Measurements from ENCODE around the gene MUS81. TPM values are rescaled to one million over a fixed set of nuclear protein-coding genes. Genes with fewer than 3 reads are reported as not detected.

The MUS81 gene
- total RNA-seq, 2 donors from 2014 or later, result 51.0 to 64.5 TPM

DNA sequence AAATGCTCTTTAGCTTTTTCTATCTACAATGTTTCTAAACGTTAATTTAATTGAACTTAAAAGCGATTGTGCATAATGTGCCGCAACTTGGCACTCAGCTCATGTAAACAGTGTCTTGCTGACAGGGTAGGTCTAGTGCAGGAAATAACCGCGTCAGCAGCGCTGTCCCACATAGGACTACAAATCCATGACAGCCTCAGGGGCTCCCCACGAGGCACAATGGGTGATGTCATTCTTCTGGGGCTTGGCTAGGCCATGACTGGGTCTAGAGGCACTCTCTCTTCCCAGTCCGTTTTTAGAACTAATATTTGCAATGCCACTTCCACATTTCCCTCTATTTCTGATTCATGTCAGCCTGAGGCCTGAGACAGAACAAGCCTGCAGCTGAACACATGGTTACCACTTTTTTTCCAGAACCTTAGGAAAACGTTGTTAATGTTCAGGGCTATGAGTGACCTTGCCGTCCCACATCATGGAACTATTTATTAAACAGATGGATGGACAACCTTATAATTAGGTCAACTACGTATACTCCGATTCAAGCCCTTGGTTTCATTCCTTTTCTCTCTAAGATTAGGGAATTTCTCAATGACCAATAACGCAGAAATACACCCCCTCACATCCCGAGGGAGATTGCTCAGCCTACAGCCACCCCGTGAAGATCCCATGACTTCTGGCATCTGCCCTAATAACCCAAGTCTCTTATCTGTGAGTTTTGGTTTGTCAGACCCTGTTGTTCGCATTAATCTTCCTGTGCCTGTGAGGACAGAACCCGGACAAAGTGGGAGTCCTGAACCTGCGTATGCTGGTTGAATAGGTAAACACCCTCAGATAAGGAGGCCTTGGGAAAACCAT is 45.9 kb upstream of the MUS81 start:
- no peak overlapping the region for H3K9ac ChIP-seq (ENCODE audit: extremely low read depth, low read length, poor library complexity, severe bottlenecking)
- Mint-ChIP-seq H3K9me3 (no peaks in the 10 kb centered on the region), H3K36me3 (ENCODE audit: low read depth) (no peaks in the 10 kb centered on the region), H3K27ac (no peak overlapping the region), H3K27me3 (ENCODE audit: insufficient read depth) (peaks cover 27% of the 10 kb centered on the region), H3K4me3 (no peak overlapping the region), H3K4me1 (peaks cover 10% of the 10 kb centered on the region)
- no peak overlapping the region for H3K27ac ChIP-seq (ENCODE audit: low read depth, low read length)
- H3K4me1 ChIP-seq (ENCODE audit: control insufficient read depth, insufficient read depth, low read length), result no peaks in the 10 kb centered on the region
- TF ChIP-seq, protein P1, sequence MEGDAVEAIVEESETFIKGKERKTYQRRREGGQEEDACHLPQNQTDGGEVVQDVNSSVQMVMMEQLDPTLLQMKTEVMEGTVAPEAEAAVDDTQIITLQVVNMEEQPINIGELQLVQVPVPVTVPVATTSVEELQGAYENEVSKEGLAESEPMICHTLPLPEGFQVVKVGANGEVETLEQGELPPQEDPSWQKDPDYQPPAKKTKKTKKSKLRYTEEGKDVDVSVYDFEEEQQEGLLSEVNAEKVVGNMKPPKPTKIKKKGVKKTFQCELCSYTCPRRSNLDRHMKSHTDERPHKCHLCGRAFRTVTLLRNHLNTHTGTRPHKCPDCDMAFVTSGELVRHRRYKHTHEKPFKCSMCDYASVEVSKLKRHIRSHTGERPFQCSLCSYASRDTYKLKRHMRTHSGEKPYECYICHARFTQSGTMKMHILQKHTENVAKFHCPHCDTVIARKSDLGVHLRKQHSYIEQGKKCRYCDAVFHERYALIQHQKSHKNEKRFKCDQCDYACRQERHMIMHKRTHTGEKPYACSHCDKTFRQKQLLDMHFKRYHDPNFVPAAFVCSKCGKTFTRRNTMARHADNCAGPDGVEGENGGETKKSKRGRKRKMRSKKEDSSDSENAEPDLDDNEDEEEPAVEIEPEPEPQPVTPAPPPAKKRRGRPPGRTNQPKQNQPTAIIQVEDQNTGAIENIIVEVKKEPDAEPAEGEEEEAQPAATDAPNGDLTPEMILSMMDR (conservative IDR thresholded peaks at IDR 0.05), result no peak
- H3K4me3 ChIP-seq (ENCODE audit: low read length), result no peak overlapping the region
- H3K27me3 ChIP-seq (ENCODE audit: control insufficient read depth, insufficient read depth, low read length, poor library complexity, severe bottlenecking), result peaks cover 15% of the 10 kb centered on the region
- H3K9me3 ChIP-seq (ENCODE audit: control insufficient read depth, low read length), result no peaks in the 10 kb centered on the region
- no peak for DNase-seq
- WGBS, 2 experiments (ENCODE audit: insufficient coverage in 1 of 2, insufficient read length in 1 of 2), result 82 to 85% methylated on average over 13 to 18 of the region's 18 CpGs
- H3K36me3 ChIP-seq (ENCODE audit: control insufficient read depth, insufficient read depth, low read length), result no peaks in the 10 kb centered on the region

DNA sequence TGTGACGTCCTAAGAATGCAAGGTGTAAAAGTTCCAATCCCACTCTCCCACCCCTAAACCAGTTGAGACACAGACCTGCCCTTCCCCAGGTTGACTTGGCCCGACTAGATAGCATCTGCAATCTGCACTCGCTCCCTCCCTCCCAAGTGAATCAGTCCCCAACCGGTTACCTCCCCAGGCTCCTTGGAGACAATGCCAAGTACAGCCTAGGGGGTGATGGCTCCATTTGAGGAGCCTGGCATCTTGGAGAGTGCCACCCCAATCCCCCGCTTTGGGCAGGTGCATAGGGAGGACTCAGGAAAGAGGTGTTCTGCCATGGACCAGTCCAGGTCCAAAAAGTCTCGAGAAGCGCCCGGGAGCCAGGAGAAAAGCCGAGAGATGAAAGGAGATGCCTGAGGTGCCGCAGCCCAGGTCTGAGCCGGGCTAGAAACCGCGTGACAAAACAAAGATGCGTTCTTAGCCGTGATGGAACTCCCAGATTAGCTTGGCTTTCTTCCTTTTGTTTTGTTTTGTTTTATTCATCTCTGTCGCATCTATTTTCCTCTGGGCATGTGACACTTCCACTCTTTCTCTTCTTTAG is 45.2 kb upstream of the MUS81 start:
- Mint-ChIP-seq H3K27me3 (ENCODE audit: insufficient read depth) (peaks cover 23% of the 10 kb centered on the region), H3K9me3 (no peaks in the 10 kb centered on the region), H3K4me1 (peaks cover 10% of the 10 kb centered on the region), H3K36me3 (ENCODE audit: low read depth) (no peaks in the 10 kb centered on the region), H3K27ac (no peak overlapping the region), H3K4me3 (no peak overlapping the region)
- TF ChIP-seq, protein P1 (conservative IDR thresholded peaks at IDR 0.05), result no peak
- H3K36me3 ChIP-seq (ENCODE audit: control insufficient read depth, insufficient read depth, low read length), result no peaks in the 10 kb centered on the region
- no peak overlapping the region for H3K4me3 ChIP-seq (ENCODE audit: low read length)
- no peak for DNase-seq
- H3K9me3 ChIP-seq (ENCODE audit: control insufficient read depth, low read length), result no peaks in the 10 kb centered on the region
- no peak overlapping the region for H3K27ac ChIP-seq (ENCODE audit: low read depth, low read length)
- WGBS, 2 experiments (ENCODE audit: insufficient coverage in 1 of 2, insufficient read length in 1 of 2), result 90 to 92% methylated on average over 14 to 16 of the region's 16 CpGs
- H3K4me1 ChIP-seq (ENCODE audit: control insufficient read depth, insufficient read depth, low read length), result no peaks in the 10 kb centered on the region
- no peak overlapping the region for H3K9ac ChIP-seq (ENCODE audit: extremely low read depth, low read length, poor library complexity, severe bottlenecking)
- peaks cover 15% of the 10 kb centered on the region for H3K27me3 ChIP-seq (ENCODE audit: control insufficient read depth, insufficient read depth, low read length, poor library complexity, severe bottlenecking)

DNA sequence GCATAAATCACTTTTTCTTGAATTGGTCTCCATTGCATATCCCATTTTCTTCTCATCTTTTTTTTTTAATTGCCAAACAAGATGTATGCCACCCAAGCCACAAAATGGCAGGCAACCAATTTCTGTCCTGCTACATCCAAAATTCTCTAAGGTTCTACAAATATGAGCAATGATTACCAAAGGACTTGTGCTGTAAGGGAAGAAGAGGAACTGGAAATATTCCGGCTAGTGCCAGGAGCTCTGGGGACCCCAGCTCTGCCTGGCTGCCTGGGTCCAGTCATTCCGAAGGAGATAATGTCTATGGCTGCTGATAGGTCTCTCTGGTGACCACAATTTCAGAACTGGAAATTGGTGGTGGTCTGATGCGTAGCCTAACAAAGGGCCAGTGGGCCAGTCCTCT is 43.5 kb upstream of the MUS81 start:
- 90 to 96% methylated on average over 2 to 3 of the region's 3 CpGs for WGBS, 2 experiments (ENCODE audit: insufficient coverage in 1 of 2, insufficient read length in 1 of 2)
- H3K27ac ChIP-seq (ENCODE audit: low read depth, low read length), result no peak overlapping the region

More for the DNA sequence above, 43.5 kb upstream of the MUS81 start:
- H3K27ac Mint-ChIP-seq, result no peak overlapping the region
- TF ChIP-seq, protein P1 (conservative IDR thresholded peaks at IDR 0.05), result no peak
- Histone ChIP-seq H3K9me3 (ENCODE audit: control insufficient read depth, low read length) (no peaks in the 10 kb centered on the region), H3K27me3 (ENCODE audit: control insufficient read depth, insufficient read depth, low read length, poor library complexity, severe bottlenecking) (peaks cover 15% of the 10 kb centered on the region), H3K36me3 (ENCODE audit: control insufficient read depth, insufficient read depth, low read length) (no peaks in the 10 kb centered on the region), H3K4me1 (ENCODE audit: control insufficient read depth, insufficient read depth, low read length) (no peaks in the 10 kb centered on the region), H3K9ac (ENCODE audit: extremely low read depth, low read length, poor library complexity, severe bottlenecking) (no peak overlapping the region), H3K4me3 (ENCODE audit: low read length) (no peak overlapping the region)
- H3K27me3 Mint-ChIP-seq (ENCODE audit: insufficient read depth), result peaks cover 19% of the 10 kb centered on the region
- no peaks in the 10 kb centered on the region for H3K36me3 Mint-ChIP-seq (ENCODE audit: low read depth)
- peak overlapping the region; percentile 55 for H3K4me3 Mint-ChIP-seq
- peaks cover 10% of the 10 kb centered on the region for H3K4me1 Mint-ChIP-seq
- H3K9me3 Mint-ChIP-seq, result no peaks in the 10 kb centered on the region
- DNase-seq, result no peak

Measured in endodermal cell (in vitro differentiated cells).